KMS-11 (cell line): ENCODE measurements around the gene ZNF132.

Experiments used
- H2AFZ ChIP-seq: fragments of 200-600 bp; sonication (generic); 2 replicates; pipeline ENCODE4 v1.6.1; 2016; ENCODE audit warnings: antibody characterized with exemption, mixed run types, low read depth
- H3K27ac ChIP-seq: fragments of 200-600 bp; sonication (generic); 2 replicates; pipeline ENCODE4 v1.6.1; 2016; ENCODE audit warnings: mild to moderate bottlenecking, mixed run types
- H3K27me3 ChIP-seq: fragments of 200-600 bp; sonication (generic); 2 replicates; pipeline ENCODE4 v1.6.1; 2017; ENCODE audit warnings: mild to moderate bottlenecking, low read depth, mixed run types, moderate library complexity; ENCODE audit not compliant: insufficient read depth
- H3K36me3 ChIP-seq: fragments of 200-600 bp; sonication (generic); 2 replicates; pipeline ENCODE4 v1.6.1; 2017; ENCODE audit warnings: mild to moderate bottlenecking, mixed run types; ENCODE audit not compliant: insufficient read depth
- H3K4me1 ChIP-seq: fragments of 200-600 bp; sonication (generic); 2 replicates; pipeline ENCODE4 v1.6.1; 2016; ENCODE audit warnings: mild to moderate bottlenecking, low read depth, mixed run types; ENCODE audit not compliant: poor library complexity, severe bottlenecking
- H3K4me2 ChIP-seq: fragments of 200-600 bp; sonication (generic); 2 replicates; pipeline ENCODE4 v1.7.0; 2016; ENCODE audit warnings: mild to moderate bottlenecking, mixed run types
- H3K4me3 ChIP-seq: fragments of 200-600 bp; sonication (generic); IDR thresholded peaks from 2 replicates; pipeline ENCODE4 v1.6.1; 2017; ENCODE audit warnings: low read depth, low read length, mixed read lengths; ENCODE audit not compliant: insufficient read depth
- H3K79me2 ChIP-seq: fragments of 200-600 bp; sonication (generic); 2 replicates; pipeline ENCODE4 v1.6.1; 2016; ENCODE audit warnings: low read depth, mixed run types; ENCODE audit not compliant: insufficient read depth
- H3K9ac ChIP-seq: fragments of 200-600 bp; sonication (generic); 2 replicates; pipeline ENCODE4 v1.6.1; 2016; ENCODE audit warnings: mild to moderate bottlenecking, mixed run types
- H4K20me1 ChIP-seq: fragments of 200-600 bp; sonication (generic); 2 replicates; pipeline ENCODE4 v1.6.1; 2016; ENCODE audit warnings: mild to moderate bottlenecking, mixed run types; ENCODE audit not compliant: insufficient read depth
- CTCF ChIP-seq: fragments of 200-600 bp; sonication (generic); conservative IDR thresholded peaks from 2 replicates; pipeline ENCODE4 v1.6.1; 2017; ENCODE audit warnings: low read depth, mild to moderate bottlenecking, antibody characterized with exemption, low read length, moderate library complexity, mixed read lengths

The ZNF132 gene

DNA sequence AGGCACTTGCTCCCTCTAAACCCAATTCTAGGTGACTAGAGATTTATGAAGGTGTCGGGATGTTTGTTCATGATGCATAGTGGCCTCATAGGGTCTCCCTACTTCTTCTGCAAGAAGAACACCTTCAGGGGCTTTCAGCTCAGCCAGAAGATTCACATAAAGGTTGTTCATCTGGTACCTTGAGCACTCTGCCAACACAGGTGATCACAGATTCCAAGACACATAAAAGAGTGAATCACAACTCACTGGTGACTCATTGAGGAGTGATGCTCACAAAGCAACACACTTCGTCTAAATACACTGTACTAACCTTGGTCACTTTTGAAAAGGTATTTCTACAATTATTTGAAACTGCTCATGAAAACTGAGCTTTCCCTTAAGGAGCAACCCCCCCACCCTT is 20.1 kb upstream of the ZNF132 start:
- Histone ChIP-seq H3K36me3 (no peaks in the 10 kb centered on the region), H3K4me3 (no peak overlapping the region), H3K27ac (no peak overlapping the region), H2AFZ (no peak overlapping the region), H3K4me1 (no peaks in the 10 kb centered on the region), H3K79me2 (no peaks in the 10 kb centered on the region), H3K4me2 (no peak overlapping the region), H3K27me3 (no peaks in the 10 kb centered on the region), H3K9ac (no peak overlapping the region), H4K20me1 (no peaks in the 10 kb centered on the region)
- TF ChIP-seq CTCF, result no peak

GRCh38 chr19:58456111-58456510 is 16.2 kb upstream of the ZNF132 start:
- Histone ChIP-seq H3K4me1 (no peaks in the 10 kb centered on the region), H3K4me3 (no peak overlapping the region), H3K9ac (no peak overlapping the region), H3K4me2 (no peak overlapping the region), H3K27ac (no peak overlapping the region), H2AFZ (no peak overlapping the region), H3K27me3 (no peaks in the 10 kb centered on the region), H3K79me2 (no peaks in the 10 kb centered on the region), H4K20me1 (no peaks in the 10 kb centered on the region), H3K36me3 (no peaks in the 10 kb centered on the region)
- no peak for TF ChIP-seq CTCF

GRCh38 chr19:58455306-58455705 is 15.4 kb upstream of the ZNF132 start:
- Histone ChIP-seq H3K27me3 (peaks cover 5% of the 10 kb centered on the region), H3K4me1 (peaks cover 6% of the 10 kb centered on the region), H3K4me2 (no peak overlapping the region), H3K27ac (no peak overlapping the region), H4K20me1 (no peaks in the 10 kb centered on the region), H3K9ac (no peak overlapping the region), H3K4me3 (no peak overlapping the region), H3K36me3 (no peaks in the 10 kb centered on the region), H3K79me2 (no peaks in the 10 kb centered on the region), H2AFZ (no peak overlapping the region)
- TF ChIP-seq CTCF, result no peak

GRCh38 chr19:58453743-58454142 is 13.8 kb upstream of the ZNF132 start:
- no peak for TF ChIP-seq CTCF
- Histone ChIP-seq H3K4me2 (no peak overlapping the region), H3K9ac (no peak overlapping the region), H3K4me3 (no peak overlapping the region), H3K79me2 (no peaks in the 10 kb centered on the region), H3K36me3 (no peaks in the 10 kb centered on the region), H4K20me1 (no peaks in the 10 kb centered on the region), H2AFZ (no peak overlapping the region), H3K27me3 (peaks cover 9% of the 10 kb centered on the region), H3K4me1 (peaks cover 6% of the 10 kb centered on the region), H3K27ac (no peak overlapping the region)
